Aorta (tissue), 5 donors: ENCODE results near the gene KCNT1. TPM values are rescaled to one million over a fixed set of nuclear protein-coding genes. Genes with fewer than 3 reads are reported as not detected.

ENCODE experiments used
- ATAC-seq: fragments of 200-7000 bp; cut with Tn5 transposase; one replicate; pipeline ENCODE4 v1.9.1; 2022; ENCODE audit warnings: moderate library complexity; ENCODE audit not compliant: low FRiP score
- DNase-seq, 2 donors: peaks; one replicate each; pipeline ENCODE4 v3.0.0-alpha.2; 2020
- H3K27ac ChIP-seq, 2 donors: one replicate each; pipeline ENCODE4 v1.5.1; 2013; ENCODE audit warnings: low read length in 2 of 2, mild to moderate bottlenecking in 2 of 2, moderate library complexity in 2 of 2, control low read depth in 1 of 2, inconsistent platforms in 1 of 2, low read depth in 1 of 2
- H3K27me3 ChIP-seq, 2 donors: one replicate each; pipeline ENCODE4 v1.6.1; 2013; ENCODE audit warnings: control low read depth in 1 of 2, low read length in 1 of 2, mild to moderate bottlenecking in 1 of 2, moderate library complexity in 1 of 2; ENCODE audit not compliant: insufficient read depth in 2 of 2, control insufficient read depth in 1 of 2
- H3K36me3 ChIP-seq, 2 donors: one replicate each; pipeline ENCODE4 v1.6.1; 2013; ENCODE audit warnings: control low read depth in 1 of 2, low read length in 1 of 2, mild to moderate bottlenecking in 1 of 2; ENCODE audit not compliant: insufficient read depth in 2 of 2, control insufficient read depth in 1 of 2
- H3K4me1 ChIP-seq, 2 donors: one replicate each; pipeline ENCODE4 v1.6.1; 2013; ENCODE audit warnings: low read length in 2 of 2, control low read depth in 1 of 2, mild to moderate bottlenecking in 1 of 2, moderate library complexity in 1 of 2; ENCODE audit not compliant: insufficient read depth in 2 of 2, control insufficient read depth in 1 of 2
- H3K4me3 ChIP-seq, 2 donors: one replicate each; pipeline ENCODE4 v1.5.1; 2013; ENCODE audit warnings: low read length in 2 of 2, control low read depth in 1 of 2, mild to moderate bottlenecking in 1 of 2
- H3K9me3 ChIP-seq: one replicate; pipeline ENCODE4 v1.6.1; 2013; ENCODE audit warnings: mild to moderate bottlenecking, low read length; ENCODE audit not compliant: control insufficient read depth
- WGBS, 2 donors: extraction: QIAGEN DNeasy Blood & Tissue Kit; methylation state at CpG; one replicate each; pipeline ENCODE4 v1.1.7; 2013; 5-methylcytosine and 5-hydroxymethylcytosine counted together
- intact Hi-C, 2 donors: fragments of 100-400 bp; cut with DNase I; formaldehyde crosslinking; loops; one replicate each; pipeline versions ENCODE4 v1.14.2 to v1.15.0; 2022
- polyA plus RNA-seq, 2 donors: library from polyadenylated mRNA; stranded (reverse); fragments of 200-250 nt; gene quantifications; one replicate each; pipeline ENCODE4 v1.2.3, GENCODE V29; 2013
- total RNA-seq, 2 donors: library from RNA; stranded (reverse); fragmentation: NEBNext Ultra II Directional; extraction: Animal tissue kit (Norgen Biotek cat#: 25700); gene quantifications; one replicate each; pipeline ENCODE4 v1.2.1, GENCODE V29; 2021
- donor health status: healthy with polysubstance abuse.
- donor health status: Bipolar disorder and iron deficiency.
- donor health status: DM: no; HTN: no; CAD: no.
- donor health status: DM: no; HTN: no; CAD: no.
- donor health status: DM: yes; HTN: yes; CAD: no.

The KCNT1 gene
- total and polyA plus RNA-seq, 4 donors, result 0.16 to 0.78 TPM; not detected in 2

- intact Hi-C loops, result no loop called here
- WGBS, 2 donors, result 92 to 94% methylated on average over 9 to 10 of the region's 10 CpGs
- Histone ChIP-seq H3K9me3 (peaks cover 5% of the 10 kb centered on the region), H3K36me3 (no peaks in the 10 kb centered on the region), H3K4me3 (no peak overlapping the region), H3K4me1 (no peaks in the 10 kb centered on the region), H3K27ac (no peak overlapping the region), H3K27me3 (no peaks in the 10 kb centered on the region)
- DNase-seq (no peak), ATAC-seq (peak; percentile 21)
Measured at GRCh38 chr9:135758870-135759269, 56.9 kb downstream of the KCNT1 start.

DNA sequence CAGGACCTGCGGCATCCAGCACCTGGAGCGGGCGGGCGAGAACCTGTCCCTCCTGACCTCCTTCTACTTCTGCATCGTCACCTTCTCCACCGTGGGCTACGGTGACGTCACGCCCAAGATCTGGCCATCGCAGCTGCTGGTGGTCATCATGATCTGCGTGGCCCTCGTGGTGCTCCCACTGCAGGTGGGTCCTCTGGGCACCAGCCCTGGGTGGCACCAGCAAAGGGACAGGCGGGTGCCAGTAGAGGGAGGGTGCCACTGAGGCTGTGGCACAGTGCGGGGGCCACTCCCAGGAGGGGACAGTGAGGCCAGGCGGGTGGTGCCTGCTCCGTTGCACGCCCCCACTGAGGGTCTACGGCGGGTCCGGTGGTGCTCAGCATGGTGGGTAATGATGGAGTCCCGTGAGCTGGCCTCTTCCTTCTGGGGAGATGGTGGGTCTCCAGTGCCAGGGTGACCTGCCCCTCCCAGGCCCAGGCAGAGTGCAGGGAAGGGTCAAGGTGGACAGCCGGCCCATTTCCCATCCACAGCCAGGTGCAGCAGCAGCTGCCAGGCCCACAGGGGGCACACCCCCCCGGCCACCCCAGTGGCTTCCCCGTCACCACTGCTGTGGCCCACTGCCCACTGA, 57.8 kb downstream of the KCNT1 start:
- DNase-seq (no peak), ATAC-seq (no peak)
- intact Hi-C loops, result no loop called here
- 93 to 96% methylated on average over 17 to 24 of the region's 24 CpGs for WGBS, 2 donors
- Histone ChIP-seq H3K4me3 (no peak overlapping the region), H3K27me3 (no peaks in the 10 kb centered on the region), H3K27ac (no peak overlapping the region), H3K4me1 (no peaks in the 10 kb centered on the region), H3K9me3 (peaks cover 5% of the 10 kb centered on the region), H3K36me3 (no peaks in the 10 kb centered on the region)

DNA sequence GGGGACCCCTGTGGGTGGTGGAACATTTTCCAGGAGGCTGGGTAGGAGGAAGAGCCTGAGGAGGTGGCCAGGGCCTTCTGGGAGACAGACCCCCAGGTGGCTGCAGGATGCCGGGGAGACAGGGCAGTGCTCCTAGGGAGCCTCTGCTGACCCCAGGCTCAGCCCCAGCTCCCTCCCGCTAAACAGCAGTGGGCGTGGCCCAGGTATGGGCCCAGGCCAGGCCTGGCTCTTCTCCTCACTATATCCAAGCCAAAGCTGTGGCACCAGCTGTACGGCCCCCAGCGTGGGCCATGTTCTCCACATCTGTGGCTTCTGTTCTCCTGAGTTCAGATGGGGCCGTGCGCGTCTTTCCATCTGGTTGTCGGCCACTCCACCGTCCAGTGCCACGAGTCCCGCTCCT, 58.5 kb downstream of the KCNT1 start:
- no peaks in the 10 kb centered on the region for H3K36me3 ChIP-seq
- DNase-seq, result no peak
- no peak for ATAC-seq
- no peaks in the 10 kb centered on the region for H3K27me3 ChIP-seq
- H3K9me3 ChIP-seq, result peaks cover 2% of the 10 kb centered on the region
- WGBS, 2 donors, result 85 to 86% methylated on average over 12 of the region's 12 CpGs
- intact Hi-C loops, result no loop called here
- H3K4me1 ChIP-seq, result no peaks in the 10 kb centered on the region
- H3K4me3 ChIP-seq, result no peak overlapping the region
- no peak overlapping the region for H3K27ac ChIP-seq

DNA sequence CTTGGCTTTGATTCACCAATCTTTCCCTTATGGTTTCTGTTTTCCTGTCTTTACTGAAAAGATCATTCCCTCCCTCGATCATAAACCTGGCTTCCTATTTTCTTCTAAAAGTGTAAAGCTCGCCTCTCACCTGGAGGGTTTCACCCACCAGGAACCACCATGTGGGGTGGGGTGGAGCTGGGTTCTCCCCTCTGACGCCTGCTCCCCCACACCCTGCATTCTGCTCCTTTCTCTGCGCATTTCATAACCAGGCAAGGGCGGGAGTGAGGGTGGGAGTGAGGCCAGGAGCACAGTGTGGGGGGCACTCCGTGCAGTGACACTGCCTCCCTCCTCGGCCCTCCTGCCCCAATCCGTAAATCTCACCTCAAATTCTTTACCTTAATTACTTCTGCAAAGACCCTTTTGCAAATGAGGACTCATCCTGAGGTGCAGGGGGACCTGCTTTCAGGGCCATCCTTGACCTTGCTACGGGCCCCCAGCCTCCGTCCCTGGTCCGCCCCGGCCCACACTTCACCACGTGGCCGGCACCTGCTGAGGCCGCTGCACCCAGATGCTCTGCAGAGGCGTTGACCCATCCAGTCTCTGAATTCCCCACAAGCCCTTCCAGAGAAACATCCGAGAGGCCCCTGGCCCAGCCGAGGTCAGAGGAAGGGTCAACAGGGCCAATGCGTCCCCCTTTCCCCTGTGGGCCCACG, 59.3 kb downstream of the KCNT1 start:
- Histone ChIP-seq H3K27me3 (no peaks in the 10 kb centered on the region), H3K4me1 (no peaks in the 10 kb centered on the region), H3K27ac (no peak overlapping the region), H3K4me3 (no peak overlapping the region), H3K9me3 (no peaks in the 10 kb centered on the region), H3K36me3 (no peaks in the 10 kb centered on the region)
- ATAC-seq, result no peak
- WGBS, 2 donors, result 73 to 77% methylated on average over 19 to 20 of the region's 20 CpGs
- intact Hi-C loops, result no loop called here
- no peak for DNase-seq

- no peaks in the 10 kb centered on the region for H3K27me3 ChIP-seq
- no peak for DNase-seq
- no peaks in the 10 kb centered on the region for H3K9me3 ChIP-seq
- intact Hi-C loops, result no loop called here
- H3K4me3 ChIP-seq, result no peak overlapping the region
- H3K4me1 ChIP-seq, result no peaks in the 10 kb centered on the region
- H3K27ac ChIP-seq, result no peak overlapping the region
- ATAC-seq, result no peak
- 86 to 88% methylated on average over 16 of the region's 16 CpGs for WGBS, 2 donors
- no peaks in the 10 kb centered on the region for H3K36me3 ChIP-seq
Measured at GRCh38 chr9:135761845-135762168, 59.8 kb downstream of the KCNT1 start.

DNA sequence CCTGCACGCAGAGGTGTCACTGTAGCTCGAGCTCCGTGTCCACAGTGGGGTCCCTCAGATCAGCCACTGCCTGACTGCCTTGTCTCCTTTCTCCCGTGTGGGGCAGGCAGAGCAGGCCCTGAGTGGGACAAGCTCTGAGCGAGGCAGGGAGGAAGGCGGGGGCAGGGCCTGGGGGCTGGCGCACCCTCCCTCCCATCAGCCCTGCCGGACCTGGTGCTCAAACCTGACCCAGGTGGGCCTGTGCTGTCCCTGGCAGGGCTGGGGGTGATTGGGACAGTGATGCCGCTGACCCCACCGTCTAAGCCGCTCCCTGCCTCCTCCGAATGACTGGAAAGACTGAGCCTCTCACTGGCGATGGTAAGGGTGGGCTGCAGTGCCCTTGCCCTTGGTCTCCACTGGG, 60.9 kb downstream of the KCNT1 start:
- ATAC-seq (no peak), DNase-seq (no peak)
- no peaks in the 10 kb centered on the region for H3K27me3 ChIP-seq
- intact Hi-C loops, result no loop called here
- H3K27ac ChIP-seq, result no peak overlapping the region
- H3K4me3 ChIP-seq, result no peak overlapping the region
- no peaks in the 10 kb centered on the region for H3K36me3 ChIP-seq
- 83 to 87% methylated on average over 12 to 13 of the region's 13 CpGs for WGBS, 2 donors
- no peaks in the 10 kb centered on the region for H3K4me1 ChIP-seq
- no peaks in the 10 kb centered on the region for H3K9me3 ChIP-seq

GRCh38 chr9:135763716-135764446, 61.9 kb downstream of the KCNT1 start:
- no peak for ATAC-seq
- no peak overlapping the region for H3K4me3 ChIP-seq
- no peaks in the 10 kb centered on the region for H3K36me3 ChIP-seq
- H3K27ac ChIP-seq, result no peak overlapping the region
- WGBS, 2 donors, result 84 to 92% methylated on average over 24 of the region's 24 CpGs
- no peaks in the 10 kb centered on the region for H3K9me3 ChIP-seq
- no peaks in the 10 kb centered on the region for H3K4me1 ChIP-seq
- H3K27me3 ChIP-seq, result no peaks in the 10 kb centered on the region
- no peak for DNase-seq
- intact Hi-C loops, result no loop called here

GRCh38 chr9:135764731-135765130, 62.7 kb downstream of the KCNT1 start:
- no peak for ATAC-seq
- WGBS, 2 donors, result 90 to 92% methylated on average over 19 of the region's 19 CpGs
- H3K4me1 ChIP-seq, result no peaks in the 10 kb centered on the region

DNA sequence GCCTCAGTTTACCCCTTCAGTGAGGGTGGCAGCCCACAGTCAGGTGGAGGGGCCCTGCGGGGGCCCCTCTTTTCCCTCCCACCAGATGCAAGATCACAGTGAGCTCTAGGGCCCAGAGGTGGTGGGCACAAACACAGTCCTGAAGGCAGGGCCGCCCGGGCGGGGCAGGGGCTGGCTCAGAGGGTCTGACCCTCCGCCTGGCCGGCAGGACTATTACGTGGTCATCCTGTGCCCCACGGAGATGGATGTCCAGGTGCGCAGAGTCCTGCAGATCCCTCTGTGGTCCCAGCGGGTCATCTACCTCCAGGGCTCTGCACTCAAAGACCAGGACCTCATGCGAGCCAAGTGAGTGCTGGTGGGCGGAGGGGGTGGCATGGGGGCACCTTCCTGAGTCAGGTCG, 63.4 kb downstream of the KCNT1 start:
- Histone ChIP-seq H3K4me3 (no peak overlapping the region), H3K36me3 (no peaks in the 10 kb centered on the region), H3K4me1 (no peaks in the 10 kb centered on the region), H3K27ac (no peak overlapping the region), H3K9me3 (no peaks in the 10 kb centered on the region), H3K27me3 (no peaks in the 10 kb centered on the region)
- DNase-seq (no peak), ATAC-seq (no peak)
- intact Hi-C loops, result no loop called here
- WGBS, 2 donors, result 96 to 97% methylated on average over 12 to 13 of the region's 13 CpGs

More at GRCh38 chr9:135764731-135765130, 62.7 kb downstream of the KCNT1 start:
- Histone ChIP-seq H3K27ac (no peak overlapping the region), H3K9me3 (no peaks in the 10 kb centered on the region), H3K4me3 (no peak overlapping the region), H3K27me3 (no peaks in the 10 kb centered on the region), H3K36me3 (no peaks in the 10 kb centered on the region)
- no peak for DNase-seq
- intact Hi-C loops, result no loop called here
